ENCODE results near the gene CSTF1. TPM values are rescaled to one million over a fixed set of nuclear protein-coding genes. Genes with fewer than 3 reads are reported as not detected.

CSTF1 gene
- total RNA-seq, 1 experiment from 2014 or later, result 44.5 TPM

GRCh38 chr20:56395166-56395565, 2.7 kb downstream of the CSTF1 start:
- intact Hi-C loops (cut with micrococcal nuclease), result no loop called here
- BruUV-seq (replicated peaks), result no TSS peak
- peaks cover 11 to 16% of the 10 kb centered on the region in 2 experiments; a peak in 3 of 4 replicates for H3K4me1 ChIP-seq (ENCODE audit: control insufficient read depth in 1 of 2, insufficient read depth in 2 of 2, low read length in 2 of 2)
- H3K36me3 ChIP-seq (ENCODE audit: control insufficient read depth in 1 of 2, insufficient read depth in 2 of 2, low read length in 2 of 2), result peaks cover 45% of the 10 kb centered on the region in 2 experiments
- H3K9me2 ChIP-seq (ENCODE audit: insufficient read depth), result no peaks in the 10 kb centered on the region
- ChIA-PET POLR2A (no interaction called here), RAD21 (ENCODE audit: low non-redundant PET in 1 of 2, low total read pairs in 2 of 2, uncharacterized antibody in 2 of 2, unreplicated experiment in 2 of 2) (no interaction called here), CTCF (no interaction called here)
- H3K9me3 ChIP-seq (ENCODE audit: control insufficient read depth in 1 of 2, insufficient read depth in 1 of 2, low read depth in 1 of 2, low read length in 2 of 2), result no peaks in the 10 kb centered on the region
- no peak for TF ChIP-seq CBX3 (IDR thresholded peaks at IDR 0.05; ENCODE audit: low read depth)
- no peak for TF ChIP-seq SIN3A (IDR thresholded peaks at IDR 0.05; ENCODE audit: low read depth)
- no peak overlapping the region for H3K4me3 ChIP-seq (replicated peaks in 1 of 2; ENCODE audit: low read depth in 1 of 2, low read length in 2 of 2)
- no peak for ATAC-seq
- no peak overlapping the region for H3K9ac ChIP-seq (ENCODE audit: low read length)
- H4K20me1 ChIP-seq (ENCODE audit: insufficient read depth), result 0 out of 2 replicates have a peak, but pooled peaks cover under 1% of the 10 kb centered on the region
- no peak for DNase-seq (ENCODE audit: low read depth, low spot score)
- no peak overlapping the region for H3K27ac ChIP-seq (ENCODE audit: low read depth, low read length)
- H2AFZ ChIP-seq (ENCODE audit: low read depth, low read length, poor library complexity, severe bottlenecking), result no peak overlapping the region
- no peaks in the 10 kb centered on the region for H3K27me3 ChIP-seq (ENCODE audit: insufficient read depth, low read length)
- peaks cover 95% of the 10 kb centered on the region for H3K79me2 ChIP-seq (ENCODE audit: insufficient read depth, low read length)
- H3K4me2 ChIP-seq (ENCODE audit: low read length), result no peak overlapping the region

- Histone ChIP-seq H3K27me3 (ENCODE audit: insufficient read depth, low read length) (no peaks in the 10 kb centered on the region), H2AFZ (ENCODE audit: low read depth, low read length, poor library complexity, severe bottlenecking) (no peak overlapping the region), H3K27ac (ENCODE audit: low read depth, low read length) (no peak overlapping the region), H4K20me1 (ENCODE audit: insufficient read depth) (peaks cover 6% of the 10 kb centered on the region; the same call in 1 of the 2 replicates), H3K9me3 (ENCODE audit: control insufficient read depth in 1 of 2, insufficient read depth in 1 of 2, low read depth in 1 of 2, low read length in 2 of 2) (no peaks in the 10 kb centered on the region), H3K9ac (ENCODE audit: low read length) (no peak overlapping the region), H3K9me2 (ENCODE audit: insufficient read depth) (no peaks in the 10 kb centered on the region), H3K36me3 (ENCODE audit: control insufficient read depth in 1 of 2, insufficient read depth in 2 of 2, low read length in 2 of 2) (peaks cover 70 to 83% of the 10 kb centered on the region in 2 experiments), H3K4me2 (ENCODE audit: low read length) (no peak overlapping the region), H3K79me2 (ENCODE audit: insufficient read depth, low read length) (peaks cover 88% of the 10 kb centered on the region), H3K4me3 (replicated peaks in 1 of 2; ENCODE audit: low read depth in 1 of 2, low read length in 2 of 2) (no peak overlapping the region), H3K4me1 (ENCODE audit: control insufficient read depth in 1 of 2, insufficient read depth in 2 of 2, low read length in 2 of 2) (no peaks in the 10 kb centered on the region)
- ATAC-seq (peak; percentile 81), DNase-seq (ENCODE audit: low read depth, low spot score) (peak; percentile 51)
- ChIA-PET POLR2A (no interaction called here), RAD21 (ENCODE audit: low non-redundant PET in 1 of 2, low total read pairs in 2 of 2, uncharacterized antibody in 2 of 2, unreplicated experiment in 2 of 2) (no interaction called here), CTCF (no interaction called here)
- BruUV-seq (replicated peaks), result no TSS peak
- intact Hi-C loops (cut with micrococcal nuclease), result loop anchor here (2.0 kb wide), 1 partner anchor 177 kb away; no protein-coding TSS in a partner anchor
- TF ChIP-seq SIN3A (IDR thresholded peaks at IDR 0.05; ENCODE audit: low read depth) (no peak), RAD21 (IDR thresholded peaks at IDR 0.05; ENCODE audit: low read depth) (peak; percentile 51), POLR2A (IDR thresholded peaks at IDR 0.05; ENCODE audit: borderline replicate concordance, extremely low read depth, insufficient read depth, insufficient read length) (no peak), CBX3 (IDR thresholded peaks at IDR 0.05; ENCODE audit: low read depth) (0 out of 2 replicates have a peak, but pooled peaks have one; percentile 12), YY1 (IDR thresholded peaks at IDR 0.05; ENCODE audit: extremely low read depth, insufficient replicate concordance, low read depth, low read length) (peak; percentile 20), CTCF (IDR thresholded peaks at IDR 0.05 in 2 of 3, conservative IDR thresholded peaks at IDR 0.05 in 1 of 3; ENCODE audit: borderline replicate concordance in 1 of 3, insufficient read depth in 1 of 3, low read depth in 2 of 3, low read length in 2 of 3) (peak; percentile 49 to 89 (median 75); a peak in 5 of 6 replicates), ZBTB33 (IDR thresholded peaks at IDR 0.05; ENCODE audit: extremely low read depth, insufficient replicate concordance, low read length) (no peak), JUND (IDR thresholded peaks at IDR 0.05) (no peak), EGR1 (IDR thresholded peaks at IDR 0.05; ENCODE audit: low read depth) (no peak), POLR2AphosphoS5 (IDR thresholded peaks at IDR 0.05; ENCODE audit: low read depth, low read length) (no peak)
- TF ChIP-seq, protein P1, sequence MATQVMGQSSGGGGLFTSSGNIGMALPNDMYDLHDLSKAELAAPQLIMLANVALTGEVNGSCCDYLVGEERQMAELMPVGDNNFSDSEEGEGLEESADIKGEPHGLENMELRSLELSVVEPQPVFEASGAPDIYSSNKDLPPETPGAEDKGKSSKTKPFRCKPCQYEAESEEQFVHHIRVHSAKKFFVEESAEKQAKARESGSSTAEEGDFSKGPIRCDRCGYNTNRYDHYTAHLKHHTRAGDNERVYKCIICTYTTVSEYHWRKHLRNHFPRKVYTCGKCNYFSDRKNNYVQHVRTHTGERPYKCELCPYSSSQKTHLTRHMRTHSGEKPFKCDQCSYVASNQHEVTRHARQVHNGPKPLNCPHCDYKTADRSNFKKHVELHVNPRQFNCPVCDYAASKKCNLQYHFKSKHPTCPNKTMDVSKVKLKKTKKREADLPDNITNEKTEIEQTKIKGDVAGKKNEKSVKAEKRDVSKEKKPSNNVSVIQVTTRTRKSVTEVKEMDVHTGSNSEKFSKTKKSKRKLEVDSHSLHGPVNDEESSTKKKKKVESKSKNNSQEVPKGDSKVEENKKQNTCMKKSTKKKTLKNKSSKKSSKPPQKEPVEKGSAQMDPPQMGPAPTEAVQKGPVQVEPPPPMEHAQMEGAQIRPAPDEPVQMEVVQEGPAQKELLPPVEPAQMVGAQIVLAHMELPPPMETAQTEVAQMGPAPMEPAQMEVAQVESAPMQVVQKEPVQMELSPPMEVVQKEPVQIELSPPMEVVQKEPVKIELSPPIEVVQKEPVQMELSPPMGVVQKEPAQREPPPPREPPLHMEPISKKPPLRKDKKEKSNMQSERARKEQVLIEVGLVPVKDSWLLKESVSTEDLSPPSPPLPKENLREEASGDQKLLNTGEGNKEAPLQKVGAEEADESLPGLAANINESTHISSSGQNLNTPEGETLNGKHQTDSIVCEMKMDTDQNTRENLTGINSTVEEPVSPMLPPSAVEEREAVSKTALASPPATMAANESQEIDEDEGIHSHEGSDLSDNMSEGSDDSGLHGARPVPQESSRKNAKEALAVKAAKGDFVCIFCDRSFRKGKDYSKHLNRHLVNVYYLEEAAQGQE (IDR thresholded peaks at IDR 0.05; ENCODE audit: low read depth), result no peak
These were observed 7.7 kb downstream of the CSTF1 start for GRCh38 chr20:56400001-56400640.
